Globus pallidus (tissue), 1 donor: ENCODE results near the gene GPR34.

ENCODE experiments used
- DNase-seq: peaks from one replicate; pipeline ENCODE4 v3.0.0-alpha.2; 2015; ENCODE audit warnings: low spot score

GPR34 gene

GRCh38 chrX:41737065-41737464 is 48.3 kb downstream of the GPR34 start:
- DNase-seq, result no peak

DNA sequence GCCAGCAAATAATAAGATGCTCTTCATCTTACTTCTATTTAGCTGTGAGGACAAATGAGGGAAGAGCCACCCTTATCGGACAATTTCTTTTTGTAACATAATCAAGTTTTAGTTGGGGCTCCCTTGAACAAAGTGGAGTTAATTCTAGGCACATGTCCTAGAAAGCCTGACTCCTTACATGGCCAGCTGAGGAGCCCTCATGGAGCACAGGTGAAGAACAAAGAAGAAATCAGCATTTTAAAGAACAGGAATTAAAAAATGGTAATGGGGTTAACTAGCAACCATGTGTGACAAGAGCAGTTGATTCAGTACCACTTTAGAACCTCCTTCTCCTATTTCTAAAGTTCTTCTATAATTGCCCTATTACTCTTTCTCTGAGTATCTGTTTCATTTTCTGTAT is 51.1 kb downstream of the GPR34 start:
- DNase-seq, result no peak
